ENCODE results near the gene C9orf57.
"Not testable (repeated sequence)": the region's sequence is repeated elsewhere in the genome, so short reads cannot be mapped to it uniquely, and the experiment has no call there.

DNA sequence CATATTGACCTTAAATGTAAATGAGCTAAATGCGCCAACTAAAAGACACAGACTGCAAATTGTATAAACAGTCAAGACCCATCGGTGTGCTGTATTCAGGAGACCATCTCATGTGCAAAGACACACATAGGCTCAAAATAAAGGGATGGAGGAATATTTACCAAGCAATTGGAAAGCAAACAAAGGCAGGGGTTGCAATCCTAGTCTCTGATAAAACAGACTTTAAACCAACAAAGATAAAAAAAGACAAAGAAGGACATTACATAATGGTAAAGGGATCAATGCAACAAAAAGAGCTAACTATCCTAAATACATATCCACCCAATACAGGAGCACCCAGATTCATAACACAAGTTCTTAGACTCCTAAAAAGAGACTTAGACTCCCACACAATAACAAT is 14.3 kb upstream of the C9orf57 start:
- TF ChIP-seq, protein P1, sequence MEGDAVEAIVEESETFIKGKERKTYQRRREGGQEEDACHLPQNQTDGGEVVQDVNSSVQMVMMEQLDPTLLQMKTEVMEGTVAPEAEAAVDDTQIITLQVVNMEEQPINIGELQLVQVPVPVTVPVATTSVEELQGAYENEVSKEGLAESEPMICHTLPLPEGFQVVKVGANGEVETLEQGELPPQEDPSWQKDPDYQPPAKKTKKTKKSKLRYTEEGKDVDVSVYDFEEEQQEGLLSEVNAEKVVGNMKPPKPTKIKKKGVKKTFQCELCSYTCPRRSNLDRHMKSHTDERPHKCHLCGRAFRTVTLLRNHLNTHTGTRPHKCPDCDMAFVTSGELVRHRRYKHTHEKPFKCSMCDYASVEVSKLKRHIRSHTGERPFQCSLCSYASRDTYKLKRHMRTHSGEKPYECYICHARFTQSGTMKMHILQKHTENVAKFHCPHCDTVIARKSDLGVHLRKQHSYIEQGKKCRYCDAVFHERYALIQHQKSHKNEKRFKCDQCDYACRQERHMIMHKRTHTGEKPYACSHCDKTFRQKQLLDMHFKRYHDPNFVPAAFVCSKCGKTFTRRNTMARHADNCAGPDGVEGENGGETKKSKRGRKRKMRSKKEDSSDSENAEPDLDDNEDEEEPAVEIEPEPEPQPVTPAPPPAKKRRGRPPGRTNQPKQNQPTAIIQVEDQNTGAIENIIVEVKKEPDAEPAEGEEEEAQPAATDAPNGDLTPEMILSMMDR (IDR thresholded peaks at IDR 0.05 in 4 of 5, conservative IDR thresholded peaks at IDR 0.05 in 1 of 5) = not testable (repeated sequence)
- not testable (repeated sequence) for TF ChIP-seq POLR2A (IDR thresholded peaks at IDR 0.05)

Measured in gastrocnemius medialis (tissue), 4 donors.